GM04503 (cell line): ENCODE measurements around the gene NIT2.

Source experiments
- DNase-seq: peaks from one replicate; pipeline ENCODE4 v3.0.0-alpha.2; 2012; ENCODE audit warnings: low read depth

NIT2 gene

GRCh38 chr3:100396967-100397366 lies 62.4 kb downstream of the NIT2 start:
- DNase-seq = no peak

DNA sequence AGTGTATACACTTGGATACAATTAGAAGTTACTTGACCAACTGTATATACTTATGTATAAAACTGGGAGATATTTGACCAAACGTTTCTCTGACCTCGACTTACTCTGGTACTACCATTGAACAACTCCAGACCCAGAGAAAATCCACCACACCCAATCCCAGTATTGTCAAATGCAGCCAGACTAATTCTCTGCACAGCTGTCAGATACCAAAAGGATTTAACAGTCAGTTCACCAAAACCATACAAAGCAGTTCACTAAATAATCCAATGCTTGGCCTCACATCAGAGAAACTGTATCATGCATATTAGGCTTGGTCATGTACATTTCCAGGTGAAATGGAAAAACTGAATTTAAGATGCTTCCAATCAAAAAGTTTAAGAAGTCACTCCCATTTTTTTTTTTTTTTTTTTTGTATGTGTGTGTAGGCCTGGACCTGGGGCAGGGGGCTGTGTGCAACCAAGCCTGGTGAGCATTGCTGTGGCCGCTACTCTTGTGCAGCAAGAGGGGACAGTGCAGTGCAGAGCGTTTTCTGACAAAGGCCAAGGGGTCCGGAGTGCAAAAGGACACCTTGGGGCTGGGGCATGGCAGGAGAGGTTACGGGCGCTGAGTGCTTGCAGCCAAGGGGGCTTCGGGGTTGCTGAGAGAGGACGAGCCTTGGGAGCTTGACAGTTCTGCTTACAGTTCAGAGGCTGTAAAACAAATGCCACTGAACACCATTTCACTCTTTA lies 64.9 kb downstream of the NIT2 start:
- DNase-seq = no peak

GRCh38 chr3:100400419-100400779 lies 65.8 kb downstream of the NIT2 start:
- DNase-seq = no peak

GRCh38 chr3:100400780-100401673 lies 66.5 kb downstream of the NIT2 start, which contains the start of the genes LNP1 and TOMM70:
Gene LNP1 (plus strand): TSS chr3:100401539. CDS start chr3:100429730, 28,191 bp downstream.
Gene TOMM70 (minus strand): TSS chr3:100401089. CDS start chr3:100400949, 140 bp downstream.
- DNase-seq = peak; percentile 84

GRCh38 chr3:100401674-100402041 lies 67.1 kb downstream of the NIT2 start:
- DNase-seq = peak; percentile 21

GRCh38 chr3:100402256-100402655 lies 67.7 kb downstream of the NIT2 start:
- DNase-seq = no peak

DNA sequence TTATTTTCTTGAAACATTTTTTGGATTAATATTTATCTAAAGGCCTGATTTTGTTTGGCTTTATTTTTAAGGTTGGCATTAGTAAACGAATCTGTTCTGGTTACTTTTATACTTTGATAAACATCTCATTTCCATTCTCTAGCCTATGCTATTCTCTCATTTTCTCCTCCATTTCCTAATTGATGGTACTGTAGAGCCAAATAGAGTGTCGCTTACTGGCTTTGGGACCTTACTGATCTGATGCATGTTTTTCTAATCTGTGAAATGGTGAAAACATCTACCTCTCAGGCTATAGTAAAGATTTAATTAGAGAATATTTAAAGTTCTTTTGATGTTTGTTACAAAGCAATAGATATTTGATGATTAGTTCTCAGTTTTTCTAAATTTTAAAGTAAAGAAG lies 68.3 kb downstream of the NIT2 start:
- no peak for DNase-seq

DNA sequence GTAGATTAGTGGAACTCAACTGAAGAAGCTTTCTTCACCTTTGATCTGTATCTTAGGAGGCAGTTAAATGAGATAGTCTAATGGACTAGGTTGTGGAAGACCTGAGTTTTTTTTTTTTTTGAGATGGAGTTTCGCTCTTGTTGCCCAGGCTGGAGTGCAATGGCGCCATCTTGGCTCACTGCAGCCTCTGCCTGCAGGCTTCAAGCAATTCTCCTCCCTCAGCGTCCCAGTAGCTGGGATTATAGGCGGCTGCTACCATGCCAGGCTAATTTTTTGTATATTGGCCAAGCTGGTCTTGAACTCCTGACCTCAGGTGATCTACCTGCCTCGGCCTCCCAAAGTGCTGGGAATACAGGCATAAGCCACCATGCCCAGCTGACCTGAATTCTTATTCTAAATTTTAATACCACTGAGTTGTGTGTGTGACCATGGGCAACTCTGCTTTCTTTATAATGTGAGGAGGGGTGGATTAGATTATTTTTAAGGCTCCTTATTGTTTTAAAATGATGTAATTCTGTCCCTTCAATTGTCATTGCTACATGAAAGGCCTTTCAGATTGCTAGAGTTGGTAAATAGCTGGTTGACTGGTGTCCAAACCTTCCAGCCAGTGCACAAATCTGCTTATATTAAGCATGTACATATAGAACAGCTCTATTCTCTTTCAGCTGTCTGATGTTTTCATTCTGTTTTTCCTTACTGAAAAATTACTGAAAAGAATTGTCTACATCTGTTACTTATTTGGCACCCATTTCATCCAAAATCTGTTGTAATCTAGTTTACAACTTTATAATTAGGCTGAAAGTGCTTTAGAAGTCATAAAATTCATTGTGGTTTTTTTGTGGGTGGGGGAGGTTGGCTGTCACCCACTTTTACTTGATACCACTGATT lies 69.0 kb downstream of the NIT2 start:
- DNase-seq = no peak

GRCh38 chr3:100404250-100404548 lies 69.6 kb downstream of the NIT2 start:
- DNase-seq = no peak

DNA sequence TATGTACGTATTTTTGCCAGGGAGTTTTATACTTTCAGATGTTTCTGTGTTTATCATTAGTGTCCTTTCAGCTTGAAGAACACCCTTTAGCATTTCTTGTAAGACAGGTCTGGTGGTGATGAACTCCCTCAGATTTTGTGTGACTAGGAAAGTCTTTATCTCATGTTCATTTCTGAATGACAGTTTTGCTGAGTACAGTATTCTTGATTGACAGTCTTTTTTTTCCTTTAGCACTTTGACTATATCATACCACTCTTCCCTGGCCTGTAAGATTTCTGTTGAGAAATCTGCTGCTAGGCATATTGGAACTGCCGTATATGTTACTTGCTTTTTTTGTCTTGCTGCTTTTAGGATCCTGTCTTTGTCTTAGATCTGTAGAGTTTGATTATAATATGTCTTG lies 72.6 kb downstream of the NIT2 start:
- no peak for DNase-seq

GRCh38 chr3:100407977-100408532 lies 73.5 kb downstream of the NIT2 start:
- no peak for DNase-seq
